ENCODE measurements around the gene COPS8.

The COPS8 gene

DNA sequence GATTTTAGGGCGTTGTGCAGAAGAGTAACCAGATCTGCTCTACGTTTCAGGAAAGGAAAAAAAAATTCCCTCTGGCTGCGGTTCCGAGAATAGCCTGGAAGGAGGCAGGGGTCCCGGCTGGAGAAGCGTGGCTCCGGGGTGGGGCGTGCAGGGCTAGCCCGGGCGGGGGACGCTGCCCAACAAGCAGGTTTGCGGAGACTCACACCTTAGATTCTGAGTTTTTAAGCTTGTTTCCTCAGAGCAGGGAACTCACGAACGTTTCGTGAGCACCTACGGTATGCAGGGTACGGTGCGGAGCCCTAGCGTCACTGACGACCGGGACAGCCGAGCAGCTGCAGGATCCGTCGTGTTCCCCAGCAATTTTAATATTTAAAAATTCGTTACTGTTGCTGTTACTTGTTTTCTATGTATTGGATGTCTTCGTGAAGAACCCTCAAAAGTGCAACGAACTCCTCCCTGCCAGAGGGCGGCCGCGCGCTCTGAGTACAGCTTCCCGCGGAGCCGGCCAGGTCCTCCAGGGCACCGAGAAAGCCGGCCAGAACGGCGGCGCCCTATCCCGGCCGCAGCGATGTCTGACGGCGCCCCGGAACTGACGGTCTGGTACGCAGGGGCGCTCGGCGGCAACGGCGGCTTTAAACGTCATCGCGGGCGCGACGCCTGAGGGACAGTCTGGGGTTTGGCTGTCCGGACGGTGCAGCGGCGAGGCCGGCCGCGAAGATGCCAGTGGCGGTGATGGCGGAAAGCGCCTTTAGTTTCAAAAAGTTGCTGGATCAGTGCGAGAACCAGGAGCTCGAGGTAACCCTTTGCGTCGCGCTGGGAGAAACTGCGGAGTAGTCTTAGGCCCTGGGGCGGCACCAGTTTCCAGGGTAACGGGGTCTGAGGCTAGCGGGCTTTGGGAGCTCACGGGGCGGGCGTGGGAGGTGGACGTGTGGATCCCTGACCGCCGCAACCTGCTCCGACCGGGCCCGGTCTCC lies at the start of gene COPS8:
COPS8 (plus strand) TSS at position 642 of the 974 bp plus-strand sequence; CDS start at position 718, 76 bp downstream.
- DNase-seq, result peak; percentile 44

DNA sequence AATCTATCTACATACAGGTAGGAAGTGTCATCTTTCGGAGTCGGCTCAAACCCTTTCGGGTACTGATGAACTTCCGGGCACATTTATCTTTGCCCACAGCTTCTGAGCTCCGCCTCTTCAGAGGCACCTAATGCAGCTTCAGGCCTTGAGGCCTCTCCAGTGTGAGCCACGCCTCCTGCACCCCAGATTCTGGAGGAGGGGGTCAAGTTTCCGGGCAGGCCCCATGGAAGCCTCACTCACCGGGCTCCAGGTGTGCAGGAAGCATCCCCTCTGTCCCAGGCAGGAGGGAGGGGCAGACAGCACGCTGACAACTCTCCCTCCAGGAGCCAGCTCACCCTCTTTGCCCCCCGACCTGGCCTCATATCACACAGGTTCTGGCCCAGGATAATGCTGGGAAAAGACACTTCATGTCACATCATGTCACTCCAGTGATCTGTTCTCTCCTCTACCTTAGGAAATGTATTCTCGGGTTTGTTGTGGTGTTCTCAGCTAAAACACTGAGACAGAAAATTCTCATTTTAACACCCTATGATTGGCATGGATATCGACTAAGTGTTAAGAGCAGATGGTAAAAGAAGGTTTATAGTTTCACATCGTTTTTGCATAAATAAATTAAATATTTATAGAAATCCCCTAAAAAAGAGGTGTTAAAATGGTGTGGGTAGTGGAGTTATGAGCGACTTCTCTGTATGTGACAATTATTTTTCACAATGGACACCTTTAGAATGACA lies 46.2 kb upstream of the COPS8 start:
- DNase-seq, result no peak

- DNase-seq, result no peak
These were observed 44.5 kb upstream of the COPS8 start for GRCh38 chr2:237041231-237041630.

DNA sequence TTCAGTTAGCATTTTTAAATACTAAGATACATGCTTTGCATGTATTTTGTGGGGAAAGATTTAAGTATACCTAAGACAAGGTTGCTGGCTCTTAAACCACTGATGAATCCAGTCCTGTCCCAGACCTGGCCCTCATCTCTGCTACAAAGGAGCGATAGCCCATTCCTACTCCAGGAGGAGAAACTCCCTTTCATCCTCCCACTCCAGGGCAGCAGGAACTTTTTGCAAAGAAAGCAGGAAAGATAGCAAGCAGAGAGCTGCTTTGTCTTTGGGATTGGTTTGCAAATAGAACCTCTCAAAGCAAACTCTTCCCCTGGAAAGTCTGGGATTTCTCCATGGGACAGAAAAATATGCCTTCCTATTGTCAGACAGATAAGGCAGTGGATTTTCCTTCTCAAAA lies 43.6 kb upstream of the COPS8 start:
- DNase-seq, result no peak

GRCh38 chr2:237043866-237044265 lies 41.8 kb upstream of the COPS8 start:
- DNase-seq, result no peak

GRCh38 chr2:237044281-237044680 lies 41.4 kb upstream of the COPS8 start:
- DNase-seq, result no peak

GRCh38 chr2:237045449-237045848 lies 40.2 kb upstream of the COPS8 start:
- DNase-seq, result no peak

DNA sequence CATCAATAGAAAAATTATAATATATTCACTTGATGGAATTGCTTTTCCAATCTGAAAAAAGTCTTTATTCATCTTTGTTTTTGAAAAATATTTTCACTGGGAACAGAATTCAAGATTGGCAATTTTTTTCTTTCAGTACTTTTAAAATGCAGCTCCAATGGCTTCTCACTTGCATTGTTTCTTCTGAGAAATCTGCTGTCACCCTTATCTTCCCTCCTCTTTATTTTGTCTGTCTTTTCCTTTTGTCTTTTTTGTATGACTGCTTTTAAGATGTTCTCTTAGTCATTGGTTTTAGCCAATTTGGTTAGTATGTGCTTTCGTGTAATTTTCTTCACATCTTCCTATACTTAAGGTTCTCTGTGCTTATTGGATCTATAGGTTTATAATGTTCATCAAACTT lies 37.1 kb upstream of the COPS8 start:
- DNase-seq, result no peak

GRCh38 chr2:237051861-237052260 lies 33.8 kb upstream of the COPS8 start:
- no peak for DNase-seq

DNA sequence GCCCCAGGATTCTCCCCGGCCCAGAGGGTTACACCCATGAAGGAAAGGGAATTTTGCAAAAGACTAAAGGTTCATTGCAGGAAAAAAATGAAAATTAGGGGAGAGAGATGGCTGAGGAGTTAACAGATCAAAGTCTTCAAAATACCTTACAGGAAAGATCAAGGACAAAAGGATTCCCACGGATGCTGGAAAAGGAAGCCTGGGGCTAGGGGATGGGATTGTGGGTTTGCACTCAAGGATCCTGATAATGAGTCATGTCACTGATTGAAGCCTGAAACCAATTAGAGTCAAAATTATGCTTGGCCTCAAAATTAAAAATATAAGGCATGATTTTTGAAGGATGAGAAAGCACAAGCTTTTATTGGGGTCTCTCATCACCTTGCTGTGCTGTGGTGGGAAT lies 32.6 kb upstream of the COPS8 start:
- DNase-seq, result no peak

- no peak for DNase-seq
These were observed 30.1 kb upstream of the COPS8 start for GRCh38 chr2:237055386-237056100.

- no peak for DNase-seq
These were observed 29.3 kb upstream of the COPS8 start for GRCh38 chr2:237056287-237056875.

GRCh38 chr2:237057107-237057506 lies 28.6 kb upstream of the COPS8 start:
- no peak for DNase-seq

- no peak for DNase-seq
These were observed 27.8 kb upstream of the COPS8 start for GRCh38 chr2:237057893-237058300.

- DNase-seq, result no peak
These were observed 27.3 kb upstream of the COPS8 start for GRCh38 chr2:237058423-237058822.

DNA sequence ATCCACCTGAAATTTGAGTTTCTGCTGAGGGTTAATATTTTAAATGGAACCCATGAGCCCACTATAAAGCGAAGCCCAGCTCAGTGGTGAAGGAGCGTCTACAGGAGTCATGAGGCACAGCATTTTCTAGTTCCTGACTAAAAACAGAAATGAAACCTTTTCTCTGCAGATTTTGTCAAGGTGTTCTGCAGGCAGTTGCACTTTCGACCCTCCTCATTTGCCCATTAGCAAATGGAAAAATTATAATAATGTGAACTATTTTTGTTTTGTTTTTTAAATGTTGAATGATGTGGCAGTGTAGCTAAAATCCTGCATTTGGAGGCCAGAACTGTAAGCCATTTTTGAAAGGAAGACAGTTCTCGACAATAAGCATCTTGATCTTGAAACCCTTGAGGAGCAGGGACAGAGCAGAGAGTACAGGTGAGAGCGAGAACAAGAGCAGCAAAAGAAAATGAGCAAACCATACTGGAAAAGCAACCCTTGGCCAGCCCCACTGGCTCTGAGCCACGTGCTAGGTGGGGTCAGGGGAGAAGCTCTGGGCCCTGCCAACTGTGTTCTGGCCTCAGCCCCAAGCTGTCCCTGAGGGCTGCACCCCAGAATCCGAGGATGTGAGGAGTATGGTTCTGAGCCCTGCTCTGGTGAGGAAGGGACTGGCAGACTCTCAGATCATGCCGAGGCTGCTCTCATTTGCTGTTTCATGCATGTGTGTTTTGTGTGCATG lies 26.4 kb upstream of the COPS8 start:
- DNase-seq, result no peak

DNA sequence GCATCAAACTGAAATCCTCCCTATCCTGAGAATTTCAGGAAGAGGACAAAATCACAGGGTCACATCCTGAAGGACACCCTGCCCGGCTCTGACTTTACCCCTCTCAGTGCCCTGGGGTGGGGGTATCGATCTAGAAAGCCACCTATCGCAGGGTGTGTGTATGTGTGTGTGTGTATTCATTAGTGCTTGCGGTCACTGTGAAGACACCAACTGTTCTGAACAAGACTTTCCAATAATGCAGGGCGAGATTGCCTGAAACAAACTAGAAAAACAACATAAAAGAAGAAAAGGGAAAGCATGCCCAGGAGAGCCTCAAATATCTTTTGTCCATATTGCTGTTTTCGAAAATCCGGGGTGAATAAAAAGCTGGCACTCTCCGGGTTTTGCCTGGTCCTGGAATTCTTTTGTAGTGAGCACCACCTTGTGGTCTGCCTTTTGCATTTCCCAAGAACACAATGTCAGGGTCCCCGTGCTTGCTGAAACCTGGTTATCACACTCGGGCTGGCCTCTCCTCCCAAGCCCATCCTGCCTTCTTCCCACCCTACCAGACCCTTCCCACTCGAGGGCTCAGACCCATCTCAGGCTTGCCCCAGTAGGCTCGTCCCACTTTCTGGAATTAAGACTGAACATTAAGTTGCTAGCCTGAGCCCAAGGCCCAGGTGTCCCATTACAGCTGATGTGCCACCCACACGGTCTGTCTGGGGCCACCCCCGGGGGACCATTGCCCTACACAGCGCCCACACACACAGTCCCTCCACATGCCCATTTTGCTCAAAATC lies 25.0 kb upstream of the COPS8 start:
- no peak for DNase-seq

GRCh38 chr2:237061356-237061755 lies 24.3 kb upstream of the COPS8 start:
- no peak for DNase-seq

- no peak for DNase-seq
These were observed 23.1 kb upstream of the COPS8 start for GRCh38 chr2:237062585-237062984.

DNA sequence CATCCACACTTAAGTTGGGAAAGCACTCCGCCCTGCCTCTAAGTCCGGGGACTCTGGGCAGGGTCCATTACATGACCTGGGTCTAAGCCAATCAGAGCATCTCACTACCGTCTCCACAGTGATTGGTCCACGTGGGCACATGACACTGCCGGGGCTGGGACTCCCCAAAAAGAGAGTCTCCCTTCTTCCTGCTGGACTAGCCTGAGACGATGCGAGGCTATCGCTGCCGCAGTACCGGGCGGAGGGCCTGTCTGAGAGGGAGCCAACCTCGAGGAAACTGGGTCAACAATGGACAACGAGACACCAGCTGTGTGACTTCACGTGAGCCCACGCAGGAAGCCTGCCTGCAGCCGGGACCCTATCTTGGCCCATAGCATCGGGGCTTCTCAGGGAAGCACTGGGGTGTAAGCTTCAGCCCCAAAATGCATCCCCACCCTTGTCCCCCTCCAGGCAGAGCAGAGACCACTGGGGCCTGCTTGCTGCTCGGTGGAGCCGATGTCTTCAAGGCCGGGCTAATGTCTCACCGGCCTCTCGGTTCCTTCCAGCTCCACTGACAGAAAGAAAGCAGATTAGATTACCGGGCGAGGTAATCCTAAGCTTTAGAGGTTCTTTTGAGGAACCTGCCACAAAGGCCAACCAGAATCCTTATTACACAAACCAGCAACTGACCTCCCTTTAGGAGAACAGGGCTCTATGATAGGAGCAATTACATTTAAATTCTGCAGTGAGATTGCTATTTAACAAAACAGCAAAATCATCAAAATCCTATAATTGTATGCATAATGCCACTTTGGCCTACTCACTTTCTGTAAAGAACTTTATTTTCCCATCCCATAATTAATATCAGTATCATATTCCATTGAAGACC lies 21.3 kb upstream of the COPS8 start:
- DNase-seq, result no peak

- no peak for DNase-seq
These were observed 20.7 kb upstream of the COPS8 start for GRCh38 chr2:237065071-237065377.
